Panc1 (cell line): ENCODE data around the gene SH3RF2.

Source experiments
- CTCF ChIP-seq: fragments of 450-650 bp; IDR thresholded peaks from 2 replicates; pipeline ENCODE4 v1.5.1; 2017; ENCODE audit warnings: mild to moderate bottlenecking
- POLR2AphosphoS5 ChIP-seq: IDR thresholded peaks from 2 replicates; pipeline ENCODE4 v1.6.1; 2012; ENCODE audit warnings: mild to moderate bottlenecking, low read depth, low read length, moderate library complexity
- TCF7L2 ChIP-seq: IDR thresholded peaks from 2 replicates; pipeline ENCODE4 v1.6.1; 2011; ENCODE audit warnings: mild to moderate bottlenecking, low read depth, low read length, inconsistent platforms

GRCh38 chr5:145942749-145943148, 6.4 kb downstream of the SH3RF2 start:
- TF ChIP-seq CTCF (no peak), POLR2AphosphoS5 (no peak), TCF7L2 (no peak)
